ENCODE results near the gene TAF1A.

DNA sequence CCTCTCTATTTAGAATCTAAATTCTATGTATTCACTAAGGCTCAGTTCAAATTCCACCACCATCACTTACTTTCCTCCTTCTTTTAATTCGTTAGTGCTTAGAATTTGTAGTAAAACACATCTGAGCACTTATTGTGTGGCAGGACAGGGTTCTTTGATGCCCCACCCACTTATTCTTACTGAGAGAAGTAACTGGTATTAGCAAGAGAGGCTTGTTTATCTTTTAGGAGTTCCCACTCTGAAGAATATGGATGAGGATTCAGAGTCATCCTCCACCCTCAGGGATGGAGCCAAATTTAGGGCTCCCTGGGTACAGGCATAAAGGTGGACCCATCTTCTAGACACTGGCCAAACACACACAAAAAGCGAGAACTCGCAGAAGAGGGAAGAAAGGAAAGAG lies 11.5 kb upstream of the TAF1A start:
- no peak for TF ChIP-seq CTCF (IDR thresholded peaks at IDR 0.05)
- no peak for TF ChIP-seq POLR2AphosphoS5 (IDR thresholded peaks at IDR 0.05)
- TF ChIP-seq POLR2A (IDR thresholded peaks at IDR 0.05): no peak
